HCT116 (cell line): Measurements from ENCODE around the gene DEPDC5. TPM values are rescaled to one million over a fixed set of nuclear protein-coding genes. Genes with fewer than 3 reads are reported as not detected.

ENCODE experiments used
- ATAC-seq: fragments of 200-7000 bp; cut with Tn5 transposase; 2 replicates; pipeline ENCODE4 v1.9.1; 2020; ENCODE audit warnings: mild to moderate bottlenecking, moderate library complexity
- BruUV-seq: library from RNA; stranded (reverse); fragments of 400-500 nt; replicated peaks from 2 replicates; lab custom pipeline; 2021; lab: Mats Ljungman, UMichigan
- CTCF ChIA-PET: fragments of 300-600 bp; sonication (Branson Sonifier 250); formaldehyde crosslinking; loops from one replicate; lab custom pipeline; 2021; ENCODE audit warnings: antibody characterized with exemption; lab: Charles Lee
- POLR2A ChIA-PET: fragments of 300-600, 350-600 bp; sonication (Branson Sonifier 250); formaldehyde crosslinking; loops from one replicate; lab custom pipeline; 2021; ENCODE audit warnings: antibody characterized with exemption; lab: Charles Lee
- RAD21 ChIA-PET, 2 experiments: fragments of 300-600 bp; sonication (Branson Sonifier 250); formaldehyde crosslinking; loops; one replicate each; lab custom pipeline; 2023; ENCODE audit warnings: low total read pairs in 2 of 2; ENCODE audit not compliant: uncharacterized antibody in 2 of 2, unreplicated experiment in 2 of 2, low non-redundant PET in 1 of 2; lab: Charles Lee
- DNase-seq: peaks from one replicate; pipeline ENCODE4 v3.0.0-alpha.2; 2010; ENCODE audit warnings: low read depth, low spot score
- H2AFZ ChIP-seq: fragments of 200-600 bp; shearing (Covaris generic), sonication (generic); 2 replicates; pipeline ENCODE4 v1.6.1; 2017; ENCODE audit warnings: low read depth, mixed run types, mixed read lengths, antibody characterized with exemption, low read length; ENCODE audit not compliant: poor library complexity, severe bottlenecking
- H3K27ac ChIP-seq: 2 replicates; pipeline ENCODE4 v1.5.1; 2012; ENCODE audit warnings: low read depth, low read length
- H3K27me3 ChIP-seq: fragments of 200-600 bp; sonication (generic); 2 replicates; pipeline ENCODE4 v1.6.1; 2016; ENCODE audit warnings: mixed run types, low read length, mixed read lengths; ENCODE audit not compliant: insufficient read depth
- H3K36me3 ChIP-seq, 2 experiments: fragments of 200-500 bp in 1 of 2; fragments of 200-600 bp in 1 of 2; sonication (Bioruptor generic) in 1 of 2; sonication (generic) in 1 of 2; 2 replicates each; pipeline versions ENCODE4 v1.5.1 to v1.6.1; 2014 to 2016; ENCODE audit warnings: low read length in 2 of 2, inconsistent platforms in 1 of 2, mixed read lengths in 1 of 2, mixed run types in 1 of 2; ENCODE audit not compliant: insufficient read depth in 2 of 2, control insufficient read depth in 1 of 2
- H3K4me1 ChIP-seq, 2 experiments: fragments of 200-600 bp in 1 of 2; sonication (generic) in 1 of 2; 2 replicates each; pipeline versions ENCODE4 v1.5.1 to v1.6.1; 2012 to 2017; ENCODE audit warnings: low read length in 2 of 2, inconsistent platforms in 1 of 2, mild to moderate bottlenecking in 1 of 2, mixed read lengths in 1 of 2, mixed run types in 1 of 2, moderate library complexity in 1 of 2; ENCODE audit not compliant: insufficient read depth in 2 of 2, control insufficient read depth in 1 of 2
- H3K4me2 ChIP-seq: fragments of 200-600 bp; sonication (generic); 2 replicates; pipeline ENCODE4 v1.6.1; 2017; ENCODE audit warnings: mixed run types, low read length, mixed read lengths
- H3K4me3 ChIP-seq, 2 experiments: fragments of 200-600 bp in 1 of 2; sonication (generic) in 1 of 2; replicated peaks in 1 of 2; 2 replicates each; pipeline ENCODE4 v1.5.1; 2011 to 2016; ENCODE audit warnings: low read length in 2 of 2, control low read depth in 1 of 2, low read depth in 1 of 2, mild to moderate bottlenecking in 1 of 2, mixed read lengths in 1 of 2, mixed run types in 1 of 2
- H3K79me2 ChIP-seq: fragments of 200-600 bp; sonication (generic); 2 replicates; pipeline ENCODE4 v1.6.1; 2017; ENCODE audit warnings: mild to moderate bottlenecking, mixed run types, low read length, moderate library complexity, mixed read lengths; ENCODE audit not compliant: insufficient read depth
- H3K9ac ChIP-seq: fragments of 200-600 bp; sonication (generic); 2 replicates; pipeline ENCODE4 v1.6.1; 2016; ENCODE audit warnings: low read length, mixed read lengths
- H3K9me2 ChIP-seq: fragments of 200-600 bp; sonication (generic), shearing (Covaris generic); 2 replicates; pipeline ENCODE4 v1.6.1; 2017; ENCODE audit warnings: mixed run types, mild to moderate bottlenecking, moderate library complexity; ENCODE audit not compliant: insufficient read depth
- H3K9me3 ChIP-seq, 2 experiments: fragments of 200-500 bp in 1 of 2; fragments of 200-600 bp in 1 of 2; sonication (Bioruptor generic) in 1 of 2; sonication (generic) in 1 of 2; 2 replicates each; pipeline ENCODE4 v1.6.1; 2014 to 2017; ENCODE audit warnings: low read length in 2 of 2, mixed read lengths in 2 of 2, inconsistent platforms in 1 of 2, low read depth in 1 of 2, mild to moderate bottlenecking in 1 of 2, mixed run types in 1 of 2, moderate library complexity in 1 of 2; ENCODE audit not compliant: control insufficient read depth in 1 of 2, insufficient read depth in 1 of 2
- H4K20me1 ChIP-seq: fragments of 200-600 bp; sonication (generic), shearing (Covaris generic); 2 replicates; pipeline ENCODE4 v1.6.1; 2017; ENCODE audit warnings: mixed run types, mild to moderate bottlenecking, moderate library complexity; ENCODE audit not compliant: insufficient read depth
- EZH2 ChIP-seq: fragments of 200-600 bp; sonication (generic); IDR thresholded peaks from 2 replicates; pipeline ENCODE4 v1.6.1; 2017; ENCODE audit warnings: antibody characterized with exemption, mixed run types
- EZH2phosphoT487 ChIP-seq: fragments of 200-600 bp; IDR thresholded peaks from 2 replicates; pipeline ENCODE4 v1.6.1; 2018; ENCODE audit warnings: antibody characterized with exemption, borderline replicate concordance
- POLR2AphosphoS5 ChIP-seq: IDR thresholded peaks from 2 replicates; pipeline ENCODE4 v1.6.1; 2011; ENCODE audit warnings: mild to moderate bottlenecking, low read depth, low read length, moderate library complexity
- RAD21 ChIP-seq: IDR thresholded peaks from 2 replicates; pipeline ENCODE4 v1.6.1; 2012; ENCODE audit warnings: low read depth, mild to moderate bottlenecking
- TCF7L2 ChIP-seq: IDR thresholded peaks from 2 replicates; pipeline ENCODE4 v1.7.0; 2011; ENCODE audit warnings: borderline replicate concordance, inconsistent platforms; ENCODE audit not compliant: insufficient read depth, insufficient read length; ENCODE audit errors: extremely low read depth
- YY1 ChIP-seq: IDR thresholded peaks from 2 replicates; pipeline ENCODE4 v1.6.1; 2011; ENCODE audit warnings: low read length, low read depth, moderate library complexity, mild to moderate bottlenecking; ENCODE audit not compliant: insufficient replicate concordance; ENCODE audit errors: extremely low read depth
- ZFX ChIP-seq: fragments of 450-650 bp; IDR thresholded peaks from 2 replicates; pipeline ENCODE4 v1.6.1; 2017
- intact Hi-C: fragments of 100-400 bp; cut with micrococcal nuclease; formaldehyde crosslinking; loops from 2 replicates; pipeline ENCODE4 v1.10.0; 2022
- total RNA-seq: library from RNA; stranded (reverse); gene quantifications from one replicate; pipeline ENCODE4 v1.2.1, GENCODE V29; 2021; ENCODE audit not compliant: unreplicated experiment
- TF ChIP-seq, protein P1 (sequence below): IDR thresholded peaks from 2 replicates; pipeline ENCODE4 v1.6.1; 2012
- TF ChIP-seq, protein P2 (sequence below): IDR thresholded peaks from 2 replicates; pipeline ENCODE4 v1.6.1; 2012
- TF ChIP-seq, protein P3 (sequence below), 3 experiments: fragments of 200-600 bp in 1 of 3; sonication (generic) in 1 of 3; IDR thresholded peaks in 2 of 3; conservative IDR thresholded peaks in 1 of 3; 2 replicates each; pipeline ENCODE4 v1.5.1; 2012 to 2017; ENCODE audit warnings: low read depth in 2 of 3, low read length in 2 of 3, antibody characterized with exemption in 1 of 3, borderline replicate concordance in 1 of 3, control low read depth in 1 of 3, mild to moderate bottlenecking in 1 of 3, mixed read lengths in 1 of 3, mixed run types in 1 of 3, moderate library complexity in 1 of 3; ENCODE audit not compliant: insufficient read depth in 1 of 3

DEPDC5 gene
- total RNA-seq, 1 experiment from 2014 or later, result 35.0 TPM

DNA sequence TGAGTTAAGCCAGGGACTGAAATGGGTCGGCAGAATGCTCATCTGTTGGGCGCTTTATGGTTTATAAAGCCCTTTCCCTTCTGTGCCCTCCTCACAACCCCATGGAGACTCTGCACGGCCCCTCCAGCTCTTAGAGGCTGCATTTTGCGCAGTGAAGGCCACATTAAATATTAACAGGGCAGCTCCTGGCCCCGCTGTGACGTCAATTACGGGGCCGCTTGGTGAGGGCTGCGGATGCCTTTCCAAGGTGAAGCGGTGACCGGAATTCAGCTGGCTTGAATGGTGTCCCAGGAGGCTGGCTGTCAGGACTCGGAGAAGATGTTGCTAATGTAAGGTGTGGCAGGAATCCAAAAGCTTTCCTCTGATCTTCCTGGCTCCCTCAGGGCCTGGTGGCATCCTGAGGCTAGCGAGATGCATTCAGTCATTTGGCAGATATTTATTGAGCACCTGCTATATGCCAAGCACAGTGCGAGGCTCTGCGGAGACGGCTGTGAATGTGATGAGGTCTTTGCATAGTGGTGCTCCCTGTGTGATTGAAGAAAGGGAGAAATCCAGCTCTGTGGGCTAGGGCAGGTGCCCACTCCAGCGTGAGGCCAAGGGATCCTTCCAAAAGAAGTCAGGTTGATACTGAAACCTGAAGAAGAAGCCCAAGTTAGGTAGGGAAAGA, 180.1 kb downstream of the DEPDC5 start (continued):
- TF ChIP-seq EZH2 (no peak), RAD21 (no peak), YY1 (no peak), EZH2phosphoT487 (no peak)
- TF ChIP-seq, protein P1, sequence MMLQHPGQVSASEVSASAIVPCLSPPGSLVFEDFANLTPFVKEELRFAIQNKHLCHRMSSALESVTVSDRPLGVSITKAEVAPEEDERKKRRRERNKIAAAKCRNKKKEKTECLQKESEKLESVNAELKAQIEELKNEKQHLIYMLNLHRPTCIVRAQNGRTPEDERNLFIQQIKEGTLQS, result no peak
- TF ChIP-seq, protein P2, sequence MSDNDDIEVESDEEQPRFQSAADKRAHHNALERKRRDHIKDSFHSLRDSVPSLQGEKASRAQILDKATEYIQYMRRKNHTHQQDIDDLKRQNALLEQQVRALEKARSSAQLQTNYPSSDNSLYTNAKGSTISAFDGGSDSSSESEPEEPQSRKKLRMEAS, result no peak

DNA sequence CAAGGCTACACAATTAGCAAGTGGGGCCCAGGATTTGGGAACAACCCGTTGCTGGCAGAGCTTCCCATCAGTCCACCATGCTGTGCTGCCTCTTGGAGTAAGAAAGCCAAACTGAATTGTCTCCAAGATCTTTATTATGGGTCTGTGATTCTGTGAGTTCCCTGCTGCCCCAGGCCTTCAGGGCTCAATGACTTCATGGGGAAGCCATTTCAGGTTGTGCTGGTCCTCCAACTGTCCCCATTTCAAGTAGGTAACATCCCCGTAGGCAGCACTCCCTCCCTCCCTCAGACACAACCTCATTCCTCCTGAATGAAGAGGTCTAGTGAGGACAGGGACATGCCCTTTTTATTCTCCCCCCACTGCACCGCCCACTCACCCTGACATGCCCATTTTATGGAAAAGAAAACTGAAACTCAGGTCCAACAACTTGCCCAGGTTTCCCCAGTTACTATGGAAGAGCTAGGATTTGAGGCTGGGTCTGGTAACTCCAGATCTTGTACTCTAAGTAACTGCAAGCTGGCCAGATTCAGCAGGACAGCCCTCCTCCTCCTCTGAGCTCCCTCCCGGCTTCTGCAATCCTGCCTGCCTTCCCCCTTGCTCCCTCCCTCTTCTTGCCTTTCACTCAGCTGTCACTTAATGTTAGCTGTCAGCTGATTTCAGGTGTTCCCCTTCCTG, 182.3 kb downstream of the DEPDC5 start:
- ChIA-PET RAD21 (no interaction called here), POLR2A (no interaction called here), CTCF (no interaction called here)
- H3K9me3 ChIP-seq, result no peaks in the 10 kb centered on the region
- no peak overlapping the region for H3K4me3 ChIP-seq
- H3K36me3 ChIP-seq, result no peaks in the 10 kb centered on the region
- H3K9ac ChIP-seq, result no peak overlapping the region
- ATAC-seq (no peak), DNase-seq (no peak)
- H3K9me2 ChIP-seq, result no peaks in the 10 kb centered on the region
- H3K4me1 ChIP-seq, result no peaks in the 10 kb centered on the region
- H2AFZ ChIP-seq, result no peak overlapping the region
- H4K20me1 ChIP-seq, result no peaks in the 10 kb centered on the region
- H3K4me2 ChIP-seq, result no peak overlapping the region
- intact Hi-C loops, result no loop called here
- H3K27me3 ChIP-seq, result no peaks in the 10 kb centered on the region
- H3K27ac ChIP-seq, result no peak overlapping the region
- no TSS peak for BruUV-seq
- TF ChIP-seq, protein P3, sequence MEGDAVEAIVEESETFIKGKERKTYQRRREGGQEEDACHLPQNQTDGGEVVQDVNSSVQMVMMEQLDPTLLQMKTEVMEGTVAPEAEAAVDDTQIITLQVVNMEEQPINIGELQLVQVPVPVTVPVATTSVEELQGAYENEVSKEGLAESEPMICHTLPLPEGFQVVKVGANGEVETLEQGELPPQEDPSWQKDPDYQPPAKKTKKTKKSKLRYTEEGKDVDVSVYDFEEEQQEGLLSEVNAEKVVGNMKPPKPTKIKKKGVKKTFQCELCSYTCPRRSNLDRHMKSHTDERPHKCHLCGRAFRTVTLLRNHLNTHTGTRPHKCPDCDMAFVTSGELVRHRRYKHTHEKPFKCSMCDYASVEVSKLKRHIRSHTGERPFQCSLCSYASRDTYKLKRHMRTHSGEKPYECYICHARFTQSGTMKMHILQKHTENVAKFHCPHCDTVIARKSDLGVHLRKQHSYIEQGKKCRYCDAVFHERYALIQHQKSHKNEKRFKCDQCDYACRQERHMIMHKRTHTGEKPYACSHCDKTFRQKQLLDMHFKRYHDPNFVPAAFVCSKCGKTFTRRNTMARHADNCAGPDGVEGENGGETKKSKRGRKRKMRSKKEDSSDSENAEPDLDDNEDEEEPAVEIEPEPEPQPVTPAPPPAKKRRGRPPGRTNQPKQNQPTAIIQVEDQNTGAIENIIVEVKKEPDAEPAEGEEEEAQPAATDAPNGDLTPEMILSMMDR (IDR thresholded peaks at IDR 0.05 in 2 of 3, conservative IDR thresholded peaks at IDR 0.05 in 1 of 3; ENCODE audit: borderline replicate concordance in 1 of 3, insufficient read depth in 1 of 3, low read depth in 2 of 3, low read length in 2 of 3), result no peak
- no peak for TF ChIP-seq ZFX
- no peak for TF ChIP-seq TCF7L2
- TF ChIP-seq EZH2, result no peak
- no peak for TF ChIP-seq POLR2AphosphoS5
- no peaks in the 10 kb centered on the region for H3K79me2 ChIP-seq
